NT2/D1 (cell line): ENCODE results near the gene PIP.

Experiments used
- YY1 ChIP-seq: IDR thresholded peaks from 2 replicates; pipeline ENCODE4 v1.6.1; 2011; ENCODE audit not compliant: insufficient read length, insufficient read depth
- ZNF274 ChIP-seq: IDR thresholded peaks from 2 replicates; pipeline ENCODE4 v1.6.1; 2011; ENCODE audit warnings: mild to moderate bottlenecking, low read depth, low read length

- no peak for TF ChIP-seq ZNF274
- TF ChIP-seq YY1, result no peak
These were observed 15.2 kb downstream of the PIP start for GRCh38 chr7:143147070-143147469.
